KBM-7 (cell line): ENCODE data around the gene MCCC2.

Experiments used
- DNase-seq: peaks from one replicate; pipeline ENCODE4 v3.0.0-alpha.2; 2015
- in situ Hi-C: fragments of 300-500 bp; cut with MboI; formaldehyde crosslinking; loops from 2 replicates; pipeline ENCODE4 v1.14.3; 2020; ENCODE audit warnings: low sequenced_read_pairs, low pct_unique_long_range_greater_than_20kb, mixed read lengths

MCCC2 gene

GRCh38 chr5:71701407-71701806, 114.3 kb downstream of the MCCC2 start:
- DNase-seq, result no peak
- in situ Hi-C loops, result no loop called here

- no peak for DNase-seq
- in situ Hi-C loops, result no loop called here
Observed at GRCh38 chr5:71703941-71704340, 116.8 kb downstream of the MCCC2 start.

GRCh38 chr5:71705421-71705820, 118.3 kb downstream of the MCCC2 start:
- no peak for DNase-seq
- in situ Hi-C loops, result no loop called here

GRCh38 chr5:71706906-71707305, 119.8 kb downstream of the MCCC2 start:
- no peak for DNase-seq
- in situ Hi-C loops, result no loop called here
